ENCODE data around the gene ROBO2.

Gene ROBO2

GRCh38 chr3:77137559-77137958, 97.7 kb downstream of the ROBO2 start:
- TF ChIP-seq CTCF (IDR thresholded peaks at IDR 0.05; ENCODE audit: insufficient read depth, low read depth, low read length, missing control alignments): no peak
- DNase-seq (ENCODE audit: low read depth): no peak
- no peak overlapping the region for H3K4me3 ChIP-seq (ENCODE audit: low read depth, low read length)

- DNase-seq (ENCODE audit: low read depth): no peak
- TF ChIP-seq CTCF (IDR thresholded peaks at IDR 0.05; ENCODE audit: insufficient read depth, low read depth, low read length, missing control alignments): no peak
Measured at GRCh38 chr3:77139624-77140023, 99.7 kb downstream of the ROBO2 start.

GRCh38 chr3:77141423-77141822, 101.5 kb downstream of the ROBO2 start:
- no peak for DNase-seq (ENCODE audit: low read depth)
- no peak for TF ChIP-seq CTCF (IDR thresholded peaks at IDR 0.05; ENCODE audit: insufficient read depth, low read depth, low read length, missing control alignments)
- H3K4me3 ChIP-seq (ENCODE audit: low read depth, low read length): no peak overlapping the region

More at GRCh38 chr3:77139624-77140023, 99.7 kb downstream of the ROBO2 start:
- H3K4me3 ChIP-seq (ENCODE audit: low read depth, low read length): no peak overlapping the region

- no peak for DNase-seq (ENCODE audit: low read depth)
- no peak for TF ChIP-seq CTCF (IDR thresholded peaks at IDR 0.05; ENCODE audit: insufficient read depth, low read depth, low read length, missing control alignments)
- H3K4me3 ChIP-seq (ENCODE audit: low read depth, low read length): no peak overlapping the region
Measured at GRCh38 chr3:77142578-77142977, 102.7 kb downstream of the ROBO2 start.

GRCh38 chr3:77146004-77146403, 106.1 kb downstream of the ROBO2 start:
- TF ChIP-seq CTCF (IDR thresholded peaks at IDR 0.05; ENCODE audit: insufficient read depth, low read depth, low read length, missing control alignments): no peak
- no peak for DNase-seq (ENCODE audit: low read depth)
- no peak overlapping the region for H3K4me3 ChIP-seq (ENCODE audit: low read depth, low read length)

GRCh38 chr3:77147836-77148578, 108.1 kb downstream of the ROBO2 start:
- H3K4me3 ChIP-seq (ENCODE audit: low read depth, low read length): no peak overlapping the region
- no peak for TF ChIP-seq CTCF (IDR thresholded peaks at IDR 0.05; ENCODE audit: insufficient read depth, low read depth, low read length, missing control alignments)
- no peak for DNase-seq (ENCODE audit: low read depth)

- TF ChIP-seq CTCF (IDR thresholded peaks at IDR 0.05; ENCODE audit: insufficient read depth, low read depth, low read length, missing control alignments): no peak
- no peak for DNase-seq (ENCODE audit: low read depth)
- H3K4me3 ChIP-seq (ENCODE audit: low read depth, low read length): no peak overlapping the region
Measured at GRCh38 chr3:77149382-77149781, 109.5 kb downstream of the ROBO2 start.

All from GM12865 (cell line).